Measurements from ENCODE around the gene ANGEL1. TPM values are rescaled to one million over a fixed set of nuclear protein-coding genes. Genes with fewer than 3 reads are reported as not detected.

ANGEL1 gene
- total RNA-seq, 2 experiments from 2014 or later = 15.1 to 16.3 TPM

GRCh38 chr14:76769636-76770292 lies 42.9 kb downstream of the ANGEL1 start:
- CTCF ChIA-PET = interaction anchor here (0.9 kb wide), 1 partner anchor 14 kb away, joined by 3 read pairs; no protein-coding TSS in a partner anchor
- POLR2A ChIA-PET = no interaction called here

GRCh38 chr14:76768671-76769500 lies 43.8 kb downstream of the ANGEL1 start:
- ChIA-PET POLR2A (interaction anchor here (0.9 kb wide), 1 partner anchor 14 kb away, joined by 3 read pairs; no protein-coding TSS in a partner anchor), CTCF (interaction anchor here (1.1 to 2.3 kb wide), 3 partner anchors 8 to 58 kb away, joined by 4 to 9 read pairs (median 5); no protein-coding TSS in a partner anchor)

GRCh38 chr14:76767681-76768656 lies 44.7 kb downstream of the ANGEL1 start:
- POLR2A ChIA-PET = interaction anchor here (0.9 kb wide), 1 partner anchor 15 kb away, joined by 3 read pairs; no protein-coding TSS in a partner anchor
- CTCF ChIA-PET = interaction anchor here (1.1 to 2.3 kb wide), 3 partner anchors 9 to 57 kb away, joined by 4 to 9 read pairs (median 5); no protein-coding TSS in a partner anchor

- ChIA-PET POLR2A (no interaction called here), CTCF (no interaction called here)
These were observed 47.2 kb downstream of the ANGEL1 start for GRCh38 chr14:76765461-76765931.

- CTCF ChIA-PET = no interaction called here
- POLR2A ChIA-PET = no interaction called here
These were observed 49.3 kb downstream of the ANGEL1 start for GRCh38 chr14:76763096-76764041.

GRCh38 chr14:76762411-76763095 lies 50.1 kb downstream of the ANGEL1 start:
- POLR2A ChIA-PET = no interaction called here
- CTCF ChIA-PET = no interaction called here

GRCh38 chr14:76761960-76762410 lies 50.7 kb downstream of the ANGEL1 start:
- POLR2A ChIA-PET = no interaction called here
- CTCF ChIA-PET = interaction anchor here (1.1 kb wide), 1 partner anchor 52 kb away, joined by 3 read pairs; no protein-coding TSS in a partner anchor

GRCh38 chr14:76761136-76761959 lies 51.3 kb downstream of the ANGEL1 start, which contains the start of gene VASH1:
Gene VASH1, plus strand, starts transcription at chr14:76761468. Its CDS starts 1,354 bp downstream, at chr14:76762822.
- POLR2A ChIA-PET = no interaction called here
- CTCF ChIA-PET = interaction anchor here (1.1 kb wide), 1 partner anchor 51 kb away, joined by 3 read pairs; no protein-coding TSS in a partner anchor

- CTCF ChIA-PET = no interaction called here
These were observed 52.1 kb downstream of the ANGEL1 start for GRCh38 chr14:76760331-76761135.

GRCh38 chr14:76759589-76759988 lies 53.1 kb downstream of the ANGEL1 start:
- CTCF ChIA-PET = no interaction called here
- POLR2A ChIA-PET = no interaction called here

More at GRCh38 chr14:76760331-76761135, 52.1 kb downstream of the ANGEL1 start:
- POLR2A ChIA-PET = no interaction called here

GRCh38 chr14:76756371-76756750 lies 56.3 kb downstream of the ANGEL1 start:
- CTCF ChIA-PET = interaction anchor here (1.1 kb wide), 1 partner anchor 14 kb away, joined by 3 read pairs; no protein-coding TSS in a partner anchor
- POLR2A ChIA-PET = no interaction called here

- CTCF ChIA-PET = interaction anchor here (1.1 kb wide), 1 partner anchor 14 kb away, joined by 3 read pairs; no protein-coding TSS in a partner anchor
- POLR2A ChIA-PET = no interaction called here
These were observed 56.9 kb downstream of the ANGEL1 start for GRCh38 chr14:76755610-76756370.

GRCh38 chr14:76754586-76754985 lies 58.1 kb downstream of the ANGEL1 start:
- CTCF ChIA-PET = no interaction called here
- POLR2A ChIA-PET = no interaction called here

- ChIA-PET POLR2A (no interaction called here), CTCF (no interaction called here)
These were observed 59.0 kb downstream of the ANGEL1 start for GRCh38 chr14:76753541-76754198.

- POLR2A ChIA-PET = no interaction called here
- CTCF ChIA-PET = no interaction called here
These were observed 59.9 kb downstream of the ANGEL1 start for GRCh38 chr14:76752744-76753143.
